ENCODE measurements around the gene PNMA6E. TPM values are rescaled to one million over a fixed set of nuclear protein-coding genes. Genes with fewer than 3 reads are reported as not detected.
"Not testable (repeated sequence)": the region's sequence is repeated elsewhere in the genome, so short reads cannot be mapped to it uniquely, and the experiment has no call there.

Gene PNMA6E
- polyA plus RNA-seq, 10 donors: not detected

DNA sequence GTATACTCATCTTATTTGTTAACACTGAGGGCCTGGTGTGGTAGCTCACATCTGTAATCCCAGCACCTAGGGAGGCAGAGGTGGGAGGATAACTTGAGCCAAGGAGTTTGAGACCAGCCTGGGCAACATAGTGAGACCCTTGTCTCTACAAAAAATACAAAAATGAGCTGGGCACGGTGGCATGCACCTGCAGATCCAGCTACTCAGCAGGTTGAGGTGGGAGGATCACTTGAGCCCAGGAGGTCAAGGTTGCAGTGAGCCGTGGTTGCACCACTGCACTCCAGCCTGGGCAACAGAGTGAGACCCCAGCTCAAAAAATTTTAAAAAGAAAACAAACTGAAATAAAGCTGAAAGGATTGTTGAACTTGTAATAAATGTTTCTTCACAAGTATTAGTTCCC is 16.2 kb downstream of the PNMA6E start:
- not testable (repeated sequence) for DNase-seq

DNA sequence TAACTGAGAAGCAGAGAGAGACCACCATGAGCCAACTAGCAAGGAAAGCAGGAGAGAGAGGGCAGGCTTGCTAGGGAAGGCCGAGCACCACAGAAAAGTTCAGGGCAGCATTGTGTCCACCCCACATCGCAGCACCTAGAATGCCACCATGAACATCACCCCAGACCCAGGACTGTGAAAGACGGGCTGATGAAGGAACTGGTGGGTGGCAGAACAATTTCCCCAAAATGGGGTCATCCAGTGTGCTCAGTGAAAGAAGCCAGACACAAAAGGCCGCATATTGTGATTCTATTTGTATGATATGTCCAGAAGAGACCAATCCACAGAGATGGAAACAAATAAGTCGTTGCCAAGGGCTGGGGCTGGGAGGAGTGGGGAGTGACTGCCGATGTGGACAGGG is 16.8 kb downstream of the PNMA6E start:
- DNase-seq: no peak

DNA sequence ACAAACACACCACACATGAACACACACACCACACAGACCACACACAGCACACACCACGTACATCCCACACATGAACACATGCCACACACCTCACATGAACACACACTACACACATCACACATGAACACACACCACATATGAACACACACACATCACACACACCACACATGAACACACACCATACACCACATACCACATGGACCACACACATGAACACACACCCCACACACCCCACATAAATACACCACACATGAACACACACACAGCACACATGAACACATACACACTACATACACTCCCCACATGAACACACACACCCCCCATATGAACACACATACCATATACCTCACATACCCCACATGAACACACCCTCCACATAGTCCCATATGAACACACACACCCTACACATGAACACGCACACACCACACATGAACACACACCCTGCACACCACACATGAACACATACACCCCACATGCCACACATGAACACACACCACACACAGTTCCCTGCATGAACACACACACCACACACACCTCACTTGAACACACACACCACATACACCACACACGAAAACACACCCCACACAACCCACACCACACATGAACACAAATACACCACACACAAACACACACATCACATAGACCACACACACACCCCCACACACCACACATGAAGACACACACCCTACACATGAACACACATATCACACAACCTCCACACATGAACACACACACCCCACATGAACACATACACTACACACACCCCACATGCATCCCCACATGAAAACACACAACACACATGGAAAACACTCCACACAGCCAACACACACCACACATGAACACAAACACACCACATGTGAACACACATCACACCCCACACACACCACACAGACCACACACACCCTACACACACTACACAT is 18.3 kb downstream of the PNMA6E start:
- no peak for DNase-seq

DNA sequence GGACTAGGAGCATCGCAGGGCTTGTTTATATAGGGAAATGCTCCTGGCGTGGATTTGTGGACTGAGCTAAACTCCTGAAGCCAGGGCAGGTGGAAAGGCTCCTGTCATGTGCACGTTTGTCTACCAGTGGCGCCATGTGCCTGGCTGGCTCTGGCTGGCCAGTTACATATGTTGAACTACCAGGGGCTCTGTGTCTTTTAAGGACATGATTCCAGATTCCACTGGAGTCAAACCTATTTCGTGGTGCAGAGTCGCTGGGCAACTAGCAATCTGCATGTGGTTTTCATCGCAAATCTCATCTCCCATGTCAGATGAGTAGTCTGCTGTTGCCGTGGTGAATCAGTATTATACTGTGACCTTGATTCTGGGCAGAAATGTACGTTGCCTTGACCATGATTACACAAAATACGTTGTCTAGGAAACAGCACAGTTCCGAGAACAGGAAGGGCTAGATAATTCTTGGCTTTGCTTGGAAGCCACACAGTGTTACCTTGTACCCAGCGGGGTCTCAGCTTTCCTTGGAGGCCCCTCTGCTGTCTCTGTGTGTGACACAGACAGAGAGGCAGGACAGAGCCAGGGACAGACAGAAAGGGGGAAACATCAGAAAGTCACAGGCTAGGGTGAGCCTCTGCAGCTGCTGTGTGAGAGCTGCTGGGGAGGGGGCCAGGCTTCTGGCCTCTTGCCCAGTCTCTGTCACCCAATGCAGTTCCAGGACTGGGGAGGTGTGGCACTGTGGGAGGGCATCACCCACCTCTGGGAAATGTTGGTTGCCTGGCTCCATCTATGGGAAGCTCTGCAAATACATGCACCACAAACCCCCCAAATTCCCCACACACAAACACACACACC is 19.2 kb downstream of the PNMA6E start:
- DNase-seq: peak; percentile 67 to 91 (median 74)

DNA sequence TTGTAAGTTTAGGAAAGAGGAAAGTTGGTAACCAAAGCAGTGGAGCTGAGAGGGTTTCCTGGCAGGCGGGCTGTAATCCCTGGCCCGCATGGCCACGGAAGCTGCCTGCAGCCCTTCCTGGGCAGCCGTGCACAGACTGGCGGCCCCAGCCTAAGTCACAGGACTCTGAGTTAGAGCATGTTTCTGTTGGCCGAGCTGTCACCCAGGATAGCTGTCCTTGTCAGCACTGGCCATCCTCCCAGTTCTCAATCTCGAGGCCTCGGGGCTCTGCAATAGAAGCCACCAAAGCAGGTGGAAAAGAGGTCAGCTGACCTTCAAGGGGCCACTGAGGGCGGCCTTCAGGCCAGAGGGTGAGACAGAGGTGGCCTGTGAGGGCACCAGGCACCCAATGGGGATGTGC is 20.5 kb downstream of the PNMA6E start:
- peak in 1 of 3 donors; percentile 37 for DNase-seq

DNA sequence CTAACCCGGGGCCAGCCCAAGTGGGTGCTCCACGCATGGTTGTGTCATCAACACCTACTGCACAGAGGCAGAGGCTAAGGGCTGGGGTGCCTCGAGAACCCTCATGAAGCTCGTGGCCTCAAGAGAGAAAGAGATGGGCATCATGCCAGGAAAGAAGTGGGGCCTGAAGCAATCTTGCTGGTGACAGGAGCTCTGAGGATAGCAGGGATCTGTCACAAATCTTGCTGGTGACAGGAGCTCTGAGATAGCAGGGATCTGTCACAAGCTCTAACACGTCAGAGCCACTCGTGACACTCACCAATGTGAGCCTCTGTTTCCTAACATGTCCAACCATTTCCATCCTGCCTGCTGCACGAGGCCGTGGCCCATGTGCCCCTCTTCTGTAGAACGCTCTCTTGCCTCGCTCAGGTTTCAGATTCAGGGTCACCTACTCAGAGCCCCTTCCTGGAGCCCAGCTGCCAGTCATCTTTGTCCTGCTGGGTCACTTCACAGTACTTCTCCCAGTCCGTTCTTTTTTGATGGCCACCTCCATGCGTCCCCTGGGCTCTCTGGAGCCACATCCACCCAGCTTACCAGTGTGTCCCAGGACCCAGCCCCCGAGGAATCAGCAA is 21.1 kb downstream of the PNMA6E start:
- no peak for DNase-seq

DNA sequence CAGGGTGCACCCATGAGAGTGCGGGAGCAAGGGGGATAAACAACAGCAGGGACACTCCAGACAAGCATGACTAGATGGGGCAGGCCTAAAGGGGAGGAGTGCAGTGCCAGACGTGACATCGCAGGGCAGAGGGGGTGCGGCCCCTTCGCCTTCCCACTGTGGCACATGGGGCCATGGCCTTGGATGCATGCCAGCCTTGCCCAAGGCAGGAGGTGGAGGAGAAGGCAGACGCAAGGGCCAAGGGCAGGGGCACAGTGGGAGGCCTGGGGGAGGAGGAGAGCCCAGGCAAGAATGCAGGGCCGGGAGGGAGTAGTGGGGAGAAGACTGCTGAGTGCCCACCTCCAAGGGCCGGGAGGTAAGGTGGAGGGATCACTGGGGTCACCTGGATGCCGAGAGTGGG is 21.6 kb downstream of the PNMA6E start:
- DNase-seq: no peak

DNA sequence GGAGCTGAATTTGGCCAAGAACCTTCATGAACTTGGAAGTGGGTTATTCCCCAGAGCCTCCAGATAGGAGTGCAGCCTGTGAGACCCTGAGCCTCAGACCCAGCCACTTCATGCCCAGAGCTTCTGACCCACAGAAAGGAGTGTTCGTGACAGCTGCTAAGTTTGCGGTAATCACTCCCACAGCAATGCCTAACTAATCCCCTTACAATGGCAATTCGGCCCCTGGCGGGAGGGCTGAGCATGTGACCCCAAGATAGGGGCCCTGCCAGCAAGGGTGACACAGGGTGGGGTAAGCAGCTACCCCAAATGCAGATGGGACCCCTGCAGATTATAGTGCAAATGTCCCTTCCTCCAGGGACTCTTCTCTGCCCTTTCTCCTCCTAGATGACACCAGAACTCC is 22.5 kb downstream of the PNMA6E start:
- no peak for DNase-seq

DNA sequence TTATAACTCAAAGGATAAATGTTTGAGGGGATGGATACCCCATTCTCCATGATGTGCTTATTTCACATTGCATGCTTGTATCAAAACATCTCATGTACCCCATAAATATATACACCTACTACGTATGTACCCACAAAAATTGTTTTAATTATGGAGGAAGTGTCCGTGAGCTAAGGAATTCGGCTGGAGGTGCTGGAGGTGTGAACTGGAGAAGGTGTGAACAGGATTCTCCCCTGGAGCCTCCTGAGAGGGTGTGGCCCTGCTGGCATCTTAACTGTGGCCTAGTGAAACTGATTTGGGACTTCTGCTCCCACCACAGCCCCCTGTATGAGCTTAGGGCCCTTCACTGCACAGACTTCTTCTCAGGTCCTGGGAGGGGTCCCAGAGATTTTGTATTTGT is 23.4 kb downstream of the PNMA6E start:
- no peak for DNase-seq

DNA sequence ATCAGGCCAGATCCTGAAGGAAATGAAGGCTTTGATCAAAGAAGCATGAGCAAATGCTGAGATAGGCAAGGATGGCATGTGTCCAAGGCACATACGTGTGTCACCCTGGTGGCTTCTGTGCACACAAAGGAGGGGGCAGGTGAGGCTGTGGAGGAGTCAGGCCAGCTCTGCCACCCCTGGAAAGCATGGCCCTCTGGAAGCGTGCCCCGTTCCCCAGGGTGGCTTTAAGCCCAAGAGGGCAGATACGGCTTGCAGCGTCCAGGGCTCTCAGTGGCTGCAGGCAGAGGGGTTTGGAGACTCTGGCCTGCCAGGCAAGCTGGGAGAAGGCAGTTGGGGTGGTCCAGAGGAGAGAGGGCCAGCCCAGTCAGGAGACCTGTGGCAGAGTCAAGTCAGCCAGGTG is 25.6 kb downstream of the PNMA6E start:
- DNase-seq: no peak

DNA sequence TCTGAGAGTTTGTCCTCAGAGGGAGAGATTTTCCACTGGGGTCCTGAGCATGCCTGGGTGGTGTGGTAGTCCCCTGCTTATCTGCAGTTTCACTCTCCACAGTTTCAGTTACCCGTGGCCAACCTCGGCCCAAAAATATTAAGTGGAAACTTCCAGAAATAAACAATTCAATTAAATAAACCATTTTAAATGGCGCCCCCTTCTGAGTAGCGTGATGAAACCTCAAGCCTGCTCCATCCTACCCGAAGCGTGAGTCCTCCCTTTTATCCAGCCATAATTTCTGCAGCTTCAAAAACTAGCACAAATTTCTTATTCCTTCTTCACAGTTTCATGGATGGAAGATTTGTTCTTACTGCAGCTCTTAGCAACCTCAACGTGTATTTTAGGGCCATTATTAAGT is 26.7 kb downstream of the PNMA6E start:
- DNase-seq: no peak

DNA sequence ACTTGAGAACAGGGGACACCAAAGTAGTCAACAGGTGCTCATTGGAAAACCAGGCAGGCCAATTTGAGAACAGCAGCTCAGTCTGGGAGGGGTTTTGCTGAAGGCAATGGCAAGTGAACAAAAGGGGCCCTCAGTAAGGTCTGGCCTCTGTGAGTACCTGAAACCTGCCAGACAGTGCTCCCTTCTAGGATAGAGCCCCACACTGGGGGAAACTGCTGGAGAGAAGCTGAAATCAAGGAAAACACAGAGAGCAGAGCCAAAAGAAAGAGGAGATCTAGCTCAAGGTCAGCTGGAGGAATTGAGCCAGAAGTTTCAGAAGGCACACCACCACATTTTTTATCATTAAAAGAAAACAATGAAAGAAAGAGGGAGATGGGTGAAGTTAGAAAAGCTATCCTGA is 28.2 kb downstream of the PNMA6E start:
- DNase-seq: no peak

DNA sequence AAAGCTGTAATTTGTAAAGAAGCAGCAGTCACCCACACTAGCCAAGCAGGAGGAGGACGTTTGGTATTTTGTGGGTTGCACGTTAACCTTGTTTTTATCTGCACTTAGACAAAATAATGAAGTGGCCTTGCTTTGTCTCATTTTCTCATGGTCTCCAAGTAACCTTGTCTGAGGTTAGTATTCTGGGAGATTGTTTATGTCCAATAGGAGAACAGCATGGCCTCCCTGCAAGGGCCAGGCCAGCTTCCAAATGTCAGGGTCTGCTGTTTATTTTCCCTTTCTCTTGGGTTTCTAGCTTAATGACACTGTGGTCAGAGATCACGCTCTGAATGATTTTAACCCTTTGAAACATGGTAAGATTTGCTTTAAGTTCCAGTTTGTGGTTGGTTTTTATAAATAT is 29.9 kb downstream of the PNMA6E start:
- no peak for DNase-seq

DNA sequence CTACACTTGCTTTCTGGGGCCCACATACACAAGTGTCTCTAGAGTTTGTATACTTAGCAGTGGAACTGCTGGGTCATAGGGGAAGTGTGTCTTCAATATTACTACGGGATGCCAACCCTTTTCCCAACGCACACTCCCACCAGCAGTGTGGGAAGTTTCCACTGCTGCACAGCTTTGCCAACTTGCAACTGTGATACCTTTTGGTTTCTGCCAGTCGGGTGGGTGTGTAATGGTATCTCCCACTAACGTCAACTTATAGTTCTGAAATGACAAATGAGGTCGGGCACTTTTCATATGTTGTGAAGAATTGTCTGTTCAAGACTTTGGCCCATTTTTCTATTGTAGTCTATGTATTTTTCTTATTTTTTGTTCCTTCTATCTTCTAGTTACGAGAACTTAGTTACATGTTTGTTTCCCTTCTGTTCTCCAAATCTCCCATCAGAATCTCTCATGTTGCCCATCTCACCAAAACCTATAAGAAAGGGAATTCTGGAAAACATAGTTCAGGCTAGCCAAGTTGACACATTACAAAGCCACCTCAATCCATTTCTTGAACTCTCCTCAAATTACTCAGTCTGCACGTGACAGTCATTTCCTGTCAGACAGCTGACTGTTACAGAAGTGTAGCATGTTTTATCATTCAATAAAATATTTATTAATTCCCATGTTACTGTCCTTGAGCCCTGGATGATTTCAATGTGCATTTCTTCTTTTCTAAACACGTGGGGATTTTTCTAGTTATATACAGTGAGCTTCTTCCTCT is 30.7 kb downstream of the PNMA6E start:
- DNase-seq: no peak

DNA sequence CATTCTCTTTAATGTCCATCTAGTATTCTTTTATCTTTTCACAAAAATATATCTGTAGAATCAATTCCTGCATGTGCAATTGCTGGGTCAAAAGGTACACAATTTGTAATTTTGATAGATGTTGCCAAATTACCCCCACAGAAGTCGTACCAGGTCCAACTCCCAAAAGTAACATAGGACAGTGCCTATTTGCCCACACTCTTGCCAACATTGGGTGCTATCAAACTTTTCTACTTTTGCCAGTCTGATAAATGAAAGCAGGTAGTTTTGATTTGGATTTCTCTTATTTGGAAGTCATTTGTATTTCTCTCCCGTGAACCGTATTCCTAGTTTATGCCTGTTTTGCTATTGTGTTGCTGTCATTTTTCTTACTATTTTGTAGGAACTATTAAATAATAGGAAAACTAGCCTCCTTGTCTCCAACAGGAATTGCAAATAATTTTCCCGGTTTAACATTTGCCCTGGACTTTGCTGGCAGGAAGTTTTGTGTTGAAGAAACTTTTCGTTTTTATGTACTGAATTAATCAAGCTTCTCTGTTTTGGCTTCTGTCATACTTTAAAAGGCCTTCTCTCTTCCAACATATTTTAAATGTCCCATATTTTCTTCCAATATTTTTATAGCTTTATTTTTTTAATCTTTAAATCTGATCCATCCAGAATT is 34.1 kb downstream of the PNMA6E start:
- no peak for DNase-seq

DNA sequence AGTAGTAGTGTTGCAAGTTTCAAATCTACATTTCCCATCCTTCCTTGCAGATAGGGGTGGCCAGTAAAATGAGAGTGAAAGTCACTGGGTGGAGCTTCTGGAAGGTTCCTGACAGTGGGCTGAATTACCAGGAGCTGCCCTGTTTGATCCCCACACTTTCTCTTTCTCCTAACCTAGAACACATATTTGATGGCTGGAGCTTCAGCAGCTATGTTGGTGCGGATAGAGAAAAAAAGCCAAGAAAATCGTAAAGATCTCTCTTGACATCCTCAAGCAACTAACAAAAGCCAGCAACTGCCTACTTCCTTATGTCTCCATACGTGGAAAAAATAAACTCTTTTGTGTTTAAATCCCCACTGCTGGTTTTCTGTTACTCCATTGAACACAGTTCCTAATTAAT is 35.0 kb downstream of the PNMA6E start:
- DNase-seq: no peak

DNA sequence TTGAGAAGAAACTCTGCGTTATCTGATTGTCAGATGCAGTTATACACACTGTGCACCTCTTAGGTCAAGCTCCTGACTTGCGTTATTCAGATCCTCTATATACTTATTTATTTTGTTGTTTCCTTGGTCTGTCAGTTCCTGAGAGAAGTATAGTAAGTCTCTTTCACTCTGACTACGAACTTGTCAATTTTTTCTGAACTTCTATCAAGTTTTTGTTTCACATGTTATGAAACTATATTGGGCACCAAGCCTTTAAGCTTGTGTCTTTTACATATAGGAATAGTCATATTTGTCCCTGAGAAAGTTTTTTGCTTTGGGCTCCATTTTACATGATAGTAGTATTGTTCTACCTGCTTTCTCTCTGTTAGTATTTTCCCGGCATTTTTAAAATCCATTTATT is 35.5 kb downstream of the PNMA6E start:
- DNase-seq: no peak

DNA sequence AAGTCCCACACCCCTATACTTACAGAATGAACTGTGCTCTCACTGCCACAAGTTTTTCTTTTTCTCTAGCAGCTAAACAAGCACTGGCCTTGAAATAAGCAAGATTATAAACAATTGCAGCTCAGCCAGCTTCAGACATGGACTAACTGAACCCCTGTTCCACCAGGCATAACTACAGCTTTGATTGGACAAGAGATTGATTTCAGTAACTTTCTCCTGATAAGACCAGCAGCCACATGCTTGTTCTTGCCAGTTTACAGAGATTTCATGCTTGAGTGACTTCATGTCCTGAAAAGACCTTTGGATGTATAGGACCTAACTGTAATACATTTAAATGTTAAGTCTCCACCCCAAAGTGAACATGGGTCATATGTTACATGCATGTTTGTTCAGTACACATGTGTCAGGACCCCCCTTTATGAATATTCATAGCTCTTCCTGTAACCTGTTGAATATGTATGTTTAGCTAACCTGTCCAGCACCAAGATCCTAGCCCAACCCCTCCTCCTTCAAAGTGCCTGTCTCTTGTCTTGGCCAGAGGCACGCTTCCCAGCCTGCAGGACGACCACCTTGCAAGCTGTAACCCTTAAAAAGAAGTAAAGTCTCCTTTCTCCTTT is 39.3 kb downstream of the PNMA6E start:
- DNase-seq: no peak

DNA sequence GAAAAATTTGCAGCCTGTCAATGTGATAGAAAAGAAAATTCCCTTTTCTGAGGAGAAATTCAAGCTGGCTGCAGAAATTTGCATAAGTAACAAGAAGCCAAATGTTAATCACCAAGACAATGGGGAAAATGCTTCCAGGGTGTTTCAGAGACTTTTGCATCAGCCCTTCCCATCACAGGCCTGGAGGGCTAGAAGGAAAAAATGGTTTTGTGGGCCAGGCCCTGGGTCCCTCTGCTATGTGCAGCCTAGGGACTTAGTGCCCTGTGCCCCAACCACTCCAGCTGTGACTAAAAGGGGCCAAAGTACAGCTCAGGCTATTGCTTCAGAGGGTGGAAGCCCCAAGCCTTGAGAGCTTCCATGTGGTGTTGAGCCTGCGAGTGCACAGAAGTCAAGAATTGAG is 43.3 kb downstream of the PNMA6E start:
- no peak for DNase-seq

DNA sequence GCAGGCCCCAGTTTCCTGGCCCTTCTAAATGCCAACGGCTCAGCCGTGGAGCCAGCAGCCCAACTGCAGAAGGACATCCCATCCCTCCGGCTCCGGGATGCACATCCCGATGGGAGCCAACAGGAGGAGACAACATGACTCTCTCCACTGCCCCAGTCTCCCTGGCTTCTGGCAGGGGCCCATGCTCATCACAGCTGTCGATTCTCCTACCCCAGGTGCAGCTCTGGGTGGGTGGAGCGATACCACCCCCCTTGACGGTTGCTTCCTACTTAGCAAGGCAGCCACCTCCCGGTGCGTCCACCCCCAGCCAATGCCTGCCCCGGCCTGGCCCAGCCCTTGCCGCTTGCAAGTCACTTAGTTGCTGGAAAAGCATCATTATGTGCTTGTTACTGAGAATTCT is 47.7 kb downstream of the PNMA6E start:
- DNase-seq: no peak

DNA sequence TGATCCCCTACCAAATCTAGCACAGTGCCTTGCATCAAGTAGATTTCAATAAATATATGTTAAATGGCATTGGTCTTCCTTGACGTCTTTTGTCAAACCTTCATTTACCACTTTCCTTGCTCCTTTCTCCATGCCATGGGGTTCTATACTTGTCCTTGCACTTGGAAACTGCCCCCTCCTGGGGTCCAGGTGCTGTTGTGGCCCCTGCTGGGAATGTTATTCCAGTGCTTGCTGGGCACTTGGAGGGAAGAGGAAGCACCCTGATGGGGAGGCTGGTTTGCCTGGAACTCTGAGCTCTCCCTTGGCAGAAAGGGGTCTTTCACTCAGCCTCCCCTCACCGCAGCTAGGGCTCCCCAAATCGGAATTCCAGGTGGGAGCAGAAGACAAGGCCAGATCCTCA is 48.3 kb downstream of the PNMA6E start:
- DNase-seq: no peak
